ENCODE measurements around the gene PACRG. TPM values are rescaled to one million over a fixed set of nuclear protein-coding genes. Genes with fewer than 3 reads are reported as not detected.

Gene PACRG
- total and polyA plus RNA-seq, 2 of the 8 experiments (the other 6 are each of a cell fraction or from before 2014, with no cell fraction given): 0.44 to 0.54 TPM

- TF ChIP-seq, protein P1, sequence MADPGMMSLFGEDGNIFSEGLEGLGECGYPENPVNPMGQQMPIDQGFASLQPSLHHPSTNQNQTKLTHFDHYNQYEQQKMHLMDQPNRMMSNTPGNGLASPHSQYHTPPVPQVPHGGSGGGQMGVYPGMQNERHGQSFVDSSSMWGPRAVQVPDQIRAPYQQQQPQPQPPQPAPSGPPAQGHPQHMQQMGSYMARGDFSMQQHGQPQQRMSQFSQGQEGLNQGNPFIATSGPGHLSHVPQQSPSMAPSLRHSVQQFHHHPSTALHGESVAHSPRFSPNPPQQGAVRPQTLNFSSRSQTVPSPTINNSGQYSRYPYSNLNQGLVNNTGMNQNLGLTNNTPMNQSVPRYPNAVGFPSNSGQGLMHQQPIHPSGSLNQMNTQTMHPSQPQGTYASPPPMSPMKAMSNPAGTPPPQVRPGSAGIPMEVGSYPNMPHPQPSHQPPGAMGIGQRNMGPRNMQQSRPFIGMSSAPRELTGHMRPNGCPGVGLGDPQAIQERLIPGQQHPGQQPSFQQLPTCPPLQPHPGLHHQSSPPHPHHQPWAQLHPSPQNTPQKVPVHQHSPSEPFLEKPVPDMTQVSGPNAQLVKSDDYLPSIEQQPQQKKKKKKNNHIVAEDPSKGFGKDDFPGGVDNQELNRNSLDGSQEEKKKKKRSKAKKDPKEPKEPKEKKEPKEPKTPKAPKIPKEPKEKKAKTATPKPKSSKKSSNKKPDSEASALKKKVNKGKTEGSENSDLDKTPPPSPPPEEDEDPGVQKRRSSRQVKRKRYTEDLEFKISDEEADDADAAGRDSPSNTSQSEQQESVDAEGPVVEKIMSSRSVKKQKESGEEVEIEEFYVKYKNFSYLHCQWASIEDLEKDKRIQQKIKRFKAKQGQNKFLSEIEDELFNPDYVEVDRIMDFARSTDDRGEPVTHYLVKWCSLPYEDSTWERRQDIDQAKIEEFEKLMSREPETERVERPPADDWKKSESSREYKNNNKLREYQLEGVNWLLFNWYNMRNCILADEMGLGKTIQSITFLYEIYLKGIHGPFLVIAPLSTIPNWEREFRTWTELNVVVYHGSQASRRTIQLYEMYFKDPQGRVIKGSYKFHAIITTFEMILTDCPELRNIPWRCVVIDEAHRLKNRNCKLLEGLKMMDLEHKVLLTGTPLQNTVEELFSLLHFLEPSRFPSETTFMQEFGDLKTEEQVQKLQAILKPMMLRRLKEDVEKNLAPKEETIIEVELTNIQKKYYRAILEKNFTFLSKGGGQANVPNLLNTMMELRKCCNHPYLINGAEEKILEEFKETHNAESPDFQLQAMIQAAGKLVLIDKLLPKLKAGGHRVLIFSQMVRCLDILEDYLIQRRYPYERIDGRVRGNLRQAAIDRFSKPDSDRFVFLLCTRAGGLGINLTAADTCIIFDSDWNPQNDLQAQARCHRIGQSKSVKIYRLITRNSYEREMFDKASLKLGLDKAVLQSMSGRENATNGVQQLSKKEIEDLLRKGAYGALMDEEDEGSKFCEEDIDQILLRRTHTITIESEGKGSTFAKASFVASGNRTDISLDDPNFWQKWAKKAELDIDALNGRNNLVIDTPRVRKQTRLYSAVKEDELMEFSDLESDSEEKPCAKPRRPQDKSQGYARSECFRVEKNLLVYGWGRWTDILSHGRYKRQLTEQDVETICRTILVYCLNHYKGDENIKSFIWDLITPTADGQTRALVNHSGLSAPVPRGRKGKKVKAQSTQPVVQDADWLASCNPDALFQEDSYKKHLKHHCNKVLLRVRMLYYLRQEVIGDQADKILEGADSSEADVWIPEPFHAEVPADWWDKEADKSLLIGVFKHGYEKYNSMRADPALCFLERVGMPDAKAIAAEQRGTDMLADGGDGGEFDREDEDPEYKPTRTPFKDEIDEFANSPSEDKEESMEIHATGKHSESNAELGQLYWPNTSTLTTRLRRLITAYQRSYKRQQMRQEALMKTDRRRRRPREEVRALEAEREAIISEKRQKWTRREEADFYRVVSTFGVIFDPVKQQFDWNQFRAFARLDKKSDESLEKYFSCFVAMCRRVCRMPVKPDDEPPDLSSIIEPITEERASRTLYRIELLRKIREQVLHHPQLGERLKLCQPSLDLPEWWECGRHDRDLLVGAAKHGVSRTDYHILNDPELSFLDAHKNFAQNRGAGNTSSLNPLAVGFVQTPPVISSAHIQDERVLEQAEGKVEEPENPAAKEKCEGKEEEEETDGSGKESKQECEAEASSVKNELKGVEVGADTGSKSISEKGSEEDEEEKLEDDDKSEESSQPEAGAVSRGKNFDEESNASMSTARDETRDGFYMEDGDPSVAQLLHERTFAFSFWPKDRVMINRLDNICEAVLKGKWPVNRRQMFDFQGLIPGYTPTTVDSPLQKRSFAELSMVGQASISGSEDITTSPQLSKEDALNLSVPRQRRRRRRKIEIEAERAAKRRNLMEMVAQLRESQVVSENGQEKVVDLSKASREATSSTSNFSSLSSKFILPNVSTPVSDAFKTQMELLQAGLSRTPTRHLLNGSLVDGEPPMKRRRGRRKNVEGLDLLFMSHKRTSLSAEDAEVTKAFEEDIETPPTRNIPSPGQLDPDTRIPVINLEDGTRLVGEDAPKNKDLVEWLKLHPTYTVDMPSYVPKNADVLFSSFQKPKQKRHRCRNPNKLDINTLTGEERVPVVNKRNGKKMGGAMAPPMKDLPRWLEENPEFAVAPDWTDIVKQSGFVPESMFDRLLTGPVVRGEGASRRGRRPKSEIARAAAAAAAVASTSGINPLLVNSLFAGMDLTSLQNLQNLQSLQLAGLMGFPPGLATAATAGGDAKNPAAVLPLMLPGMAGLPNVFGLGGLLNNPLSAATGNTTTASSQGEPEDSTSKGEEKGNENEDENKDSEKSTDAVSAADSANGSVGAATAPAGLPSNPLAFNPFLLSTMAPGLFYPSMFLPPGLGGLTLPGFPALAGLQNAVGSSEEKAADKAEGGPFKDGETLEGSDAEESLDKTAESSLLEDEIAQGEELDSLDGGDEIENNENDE (IDR thresholded peaks at IDR 0.05; ENCODE audit: insufficient replicate concordance, low read length): no peak
- no peak for TF ChIP-seq SRF (IDR thresholded peaks at IDR 0.05; ENCODE audit: low read depth, low read length)
These were observed 26.8 kb upstream of the PACRG start (continued) for GRCh38 chr6:162700966-162701365.
